Epithelial cell of esophagus (primary cell): ENCODE results near the gene MAPKAPK2.
"Not testable (repeated sequence)": the region's sequence is repeated elsewhere in the genome, so short reads cannot be mapped to it uniquely, and the experiment has no call there.

Experiments used
- DNase-seq: peaks from one replicate; pipeline ENCODE4 v3.0.0; 2010; ENCODE audit warnings: low read depth
- H3K4me3 ChIP-seq: 2 replicates; pipeline ENCODE4 v1.5.1; 2011; ENCODE audit warnings: mild to moderate bottlenecking, low read length, control low read depth
- TF ChIP-seq, protein P1 (sequence below): IDR thresholded peaks from 2 replicates; pipeline ENCODE4 v1.5.1; 2011; ENCODE audit warnings: low read depth, mild to moderate bottlenecking, low read length, control low read depth, inconsistent platforms; ENCODE audit not compliant: insufficient read depth; ENCODE audit errors: missing control alignments

Gene MAPKAPK2

DNA sequence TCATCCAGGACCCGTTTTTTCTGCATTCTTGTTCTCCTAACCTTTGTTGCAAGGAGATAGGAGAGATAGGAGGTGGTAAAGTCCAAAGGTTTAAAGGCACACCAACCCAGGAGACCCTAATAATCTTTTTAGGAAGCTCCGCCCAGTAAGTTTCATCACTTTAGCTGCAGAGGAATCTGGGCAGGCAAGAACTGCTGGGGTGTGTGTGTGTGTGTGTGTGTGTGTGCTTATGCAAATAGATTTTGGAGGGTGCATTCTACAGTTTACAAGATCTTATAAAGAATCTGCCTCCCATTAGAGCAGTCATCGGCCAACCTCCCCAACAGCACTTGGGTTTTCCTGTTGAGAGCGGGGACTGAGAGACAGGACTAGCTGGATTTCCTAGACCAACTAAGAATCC, 91.5 kb downstream of the MAPKAPK2 start:
- peak; percentile 63 for DNase-seq
- no peak overlapping the region for H3K4me3 ChIP-seq
- TF ChIP-seq, protein P1, sequence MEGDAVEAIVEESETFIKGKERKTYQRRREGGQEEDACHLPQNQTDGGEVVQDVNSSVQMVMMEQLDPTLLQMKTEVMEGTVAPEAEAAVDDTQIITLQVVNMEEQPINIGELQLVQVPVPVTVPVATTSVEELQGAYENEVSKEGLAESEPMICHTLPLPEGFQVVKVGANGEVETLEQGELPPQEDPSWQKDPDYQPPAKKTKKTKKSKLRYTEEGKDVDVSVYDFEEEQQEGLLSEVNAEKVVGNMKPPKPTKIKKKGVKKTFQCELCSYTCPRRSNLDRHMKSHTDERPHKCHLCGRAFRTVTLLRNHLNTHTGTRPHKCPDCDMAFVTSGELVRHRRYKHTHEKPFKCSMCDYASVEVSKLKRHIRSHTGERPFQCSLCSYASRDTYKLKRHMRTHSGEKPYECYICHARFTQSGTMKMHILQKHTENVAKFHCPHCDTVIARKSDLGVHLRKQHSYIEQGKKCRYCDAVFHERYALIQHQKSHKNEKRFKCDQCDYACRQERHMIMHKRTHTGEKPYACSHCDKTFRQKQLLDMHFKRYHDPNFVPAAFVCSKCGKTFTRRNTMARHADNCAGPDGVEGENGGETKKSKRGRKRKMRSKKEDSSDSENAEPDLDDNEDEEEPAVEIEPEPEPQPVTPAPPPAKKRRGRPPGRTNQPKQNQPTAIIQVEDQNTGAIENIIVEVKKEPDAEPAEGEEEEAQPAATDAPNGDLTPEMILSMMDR = no peak

GRCh38 chr1:206778031-206778430, 93.3 kb downstream of the MAPKAPK2 start:
- TF ChIP-seq, protein P1 = no peak
- no peak for DNase-seq
- H3K4me3 ChIP-seq = no peak overlapping the region

DNA sequence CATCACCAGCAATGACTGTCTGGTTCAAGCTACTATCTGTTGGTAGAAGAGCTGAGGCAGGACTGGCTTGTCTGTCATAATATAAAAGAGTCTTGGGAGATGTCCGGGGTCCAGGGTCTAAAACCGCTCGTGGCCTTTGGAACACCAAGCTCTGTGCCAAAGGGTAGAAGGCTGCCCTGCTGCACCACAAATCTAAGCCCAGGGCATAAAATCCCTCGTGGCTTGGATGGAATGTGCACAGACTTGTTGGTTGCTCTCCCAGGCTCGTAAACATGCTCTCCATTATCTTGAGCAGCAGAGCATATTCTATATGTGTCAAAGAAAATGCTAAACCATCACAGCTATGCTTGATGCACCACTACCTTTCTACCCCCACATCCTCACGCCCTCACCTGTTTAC, 94.2 kb downstream of the MAPKAPK2 start:
- H3K4me3 ChIP-seq = not testable (repeated sequence)
- DNase-seq = peak; percentile 57

DNA sequence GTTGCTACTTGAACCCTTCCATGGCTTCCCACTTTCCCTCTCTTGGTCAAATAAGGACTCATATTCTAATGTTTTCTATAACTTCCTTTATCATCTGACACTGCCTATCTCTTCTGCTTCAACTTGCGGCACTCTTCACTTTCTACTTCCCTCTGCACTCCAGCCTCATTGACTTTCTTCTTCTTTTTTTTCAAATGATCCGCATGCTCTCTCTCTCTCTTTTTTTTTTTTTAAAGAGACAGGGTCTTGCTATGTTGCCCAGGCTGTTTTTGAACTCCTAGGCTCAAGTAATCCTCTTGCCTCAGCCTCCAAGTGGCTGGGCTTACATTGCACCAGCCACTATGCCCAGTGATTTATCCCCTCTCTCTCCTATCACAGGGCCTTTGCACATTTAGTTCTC, 94.9 kb downstream of the MAPKAPK2 start:
- H3K4me3 ChIP-seq = no peak overlapping the region
- DNase-seq = no peak
- TF ChIP-seq, protein P1 = no peak

DNA sequence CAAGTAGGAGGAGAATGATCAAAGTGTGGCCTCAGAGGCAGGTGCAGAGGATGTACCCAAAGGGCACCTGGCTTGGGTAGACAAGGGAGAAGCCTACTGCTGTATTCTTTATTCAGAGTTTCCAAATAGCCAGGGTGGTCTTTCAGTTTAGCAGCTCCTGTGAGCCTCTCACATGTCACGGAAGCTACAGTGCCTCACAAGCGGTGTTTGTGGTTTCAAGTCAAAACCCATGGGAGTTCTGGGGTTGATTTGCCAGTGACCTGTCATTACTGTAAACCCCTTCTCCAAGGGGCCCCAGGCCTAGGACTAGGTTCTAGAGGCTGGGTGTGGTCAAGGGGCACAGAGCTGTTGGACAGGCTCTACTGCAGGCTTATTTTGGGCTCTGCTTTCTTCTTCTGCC, 97.7 kb downstream of the MAPKAPK2 start:
- no peak overlapping the region for H3K4me3 ChIP-seq
- TF ChIP-seq, protein P1 = no peak
- no peak for DNase-seq

- TF ChIP-seq, protein P1 = no peak
- DNase-seq = no peak
Measured at GRCh38 chr1:206783506-206783905, 98.8 kb downstream of the MAPKAPK2 start.

More at GRCh38 chr1:206783506-206783905, 98.8 kb downstream of the MAPKAPK2 start:
- H3K4me3 ChIP-seq = no peak overlapping the region
